Parathyroid adenoma (tissue), 2 donors: ENCODE data around the gene ARID3A.

Source experiments
- H2AFZ ChIP-seq: fragments of 300-600 bp; sonication (generic); one replicate; pipeline ENCODE4 v1.7.0; 2017; ENCODE audit warnings: antibody characterized with exemption, mild to moderate bottlenecking
- H3K27ac ChIP-seq: fragments of 300-600 bp; sonication (generic); one replicate; pipeline ENCODE4 v1.7.0; 2017
- H3K27me3 ChIP-seq: fragments of 300-600 bp; sonication (generic); one replicate; pipeline ENCODE4 v1.7.0; 2017; ENCODE audit warnings: low read length; ENCODE audit not compliant: control insufficient read depth, insufficient read depth
- H3K36me3 ChIP-seq: fragments of 300-600 bp; sonication (generic); one replicate; pipeline ENCODE4 v1.7.0; 2017; ENCODE audit warnings: low read length; ENCODE audit not compliant: control insufficient read depth, insufficient read depth
- H3K4me1 ChIP-seq: fragments of 300-600 bp; sonication (generic); one replicate; pipeline ENCODE4 v1.7.0; 2017; ENCODE audit warnings: control low read depth
- H3K4me2 ChIP-seq: fragments of 300-600 bp; sonication (generic); one replicate; pipeline ENCODE4 v1.7.0; 2017; ENCODE audit warnings: low read length
- H3K4me3 ChIP-seq: fragments of 300-600 bp; sonication (generic); one replicate; pipeline ENCODE4 v1.7.0; 2017; ENCODE audit warnings: low read depth, low read length
- H3K79me2 ChIP-seq: fragments of 300-600 bp; sonication (generic); one replicate; pipeline ENCODE4 v1.7.0; 2017; ENCODE audit warnings: control low read depth
- H3K9ac ChIP-seq: fragments of 300-600 bp; sonication (generic); one replicate; pipeline ENCODE4 v1.7.0; 2017; ENCODE audit warnings: mild to moderate bottlenecking
- H3K9me3 ChIP-seq: fragments of 300-600 bp; sonication (generic); one replicate; pipeline ENCODE4 v1.7.0; 2017; ENCODE audit warnings: low read length; ENCODE audit not compliant: control insufficient read depth
- TF ChIP-seq, protein P1 (sequence below): fragments of 300-600 bp; sonication (generic); IDR thresholded peaks from one replicate; pipeline ENCODE4 v1.7.0; 2017; ENCODE audit warnings: antibody characterized with exemption, mild to moderate bottlenecking
- donor health status: primary hyperparathyroidism.

Gene ARID3A

GRCh38 chr19:934197-934840, 8.5 kb downstream of the ARID3A start:
- Histone ChIP-seq H2AFZ (peak overlapping the region; percentile 67), H3K27ac (peak overlapping the region; percentile 93), H3K79me2 (peaks cover 20% of the 10 kb centered on the region), H3K9ac (no peak overlapping the region), H3K4me2 (peak overlapping the region; percentile 43), H3K4me1 (peaks cover 44% of the 10 kb centered on the region), H3K4me3 (peak overlapping the region; percentile 22), H3K36me3 (no peaks in the 10 kb centered on the region), H3K27me3 (no peaks in the 10 kb centered on the region), H3K9me3 (no peaks in the 10 kb centered on the region)
- TF ChIP-seq, protein P1, sequence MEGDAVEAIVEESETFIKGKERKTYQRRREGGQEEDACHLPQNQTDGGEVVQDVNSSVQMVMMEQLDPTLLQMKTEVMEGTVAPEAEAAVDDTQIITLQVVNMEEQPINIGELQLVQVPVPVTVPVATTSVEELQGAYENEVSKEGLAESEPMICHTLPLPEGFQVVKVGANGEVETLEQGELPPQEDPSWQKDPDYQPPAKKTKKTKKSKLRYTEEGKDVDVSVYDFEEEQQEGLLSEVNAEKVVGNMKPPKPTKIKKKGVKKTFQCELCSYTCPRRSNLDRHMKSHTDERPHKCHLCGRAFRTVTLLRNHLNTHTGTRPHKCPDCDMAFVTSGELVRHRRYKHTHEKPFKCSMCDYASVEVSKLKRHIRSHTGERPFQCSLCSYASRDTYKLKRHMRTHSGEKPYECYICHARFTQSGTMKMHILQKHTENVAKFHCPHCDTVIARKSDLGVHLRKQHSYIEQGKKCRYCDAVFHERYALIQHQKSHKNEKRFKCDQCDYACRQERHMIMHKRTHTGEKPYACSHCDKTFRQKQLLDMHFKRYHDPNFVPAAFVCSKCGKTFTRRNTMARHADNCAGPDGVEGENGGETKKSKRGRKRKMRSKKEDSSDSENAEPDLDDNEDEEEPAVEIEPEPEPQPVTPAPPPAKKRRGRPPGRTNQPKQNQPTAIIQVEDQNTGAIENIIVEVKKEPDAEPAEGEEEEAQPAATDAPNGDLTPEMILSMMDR = no peak

DNA sequence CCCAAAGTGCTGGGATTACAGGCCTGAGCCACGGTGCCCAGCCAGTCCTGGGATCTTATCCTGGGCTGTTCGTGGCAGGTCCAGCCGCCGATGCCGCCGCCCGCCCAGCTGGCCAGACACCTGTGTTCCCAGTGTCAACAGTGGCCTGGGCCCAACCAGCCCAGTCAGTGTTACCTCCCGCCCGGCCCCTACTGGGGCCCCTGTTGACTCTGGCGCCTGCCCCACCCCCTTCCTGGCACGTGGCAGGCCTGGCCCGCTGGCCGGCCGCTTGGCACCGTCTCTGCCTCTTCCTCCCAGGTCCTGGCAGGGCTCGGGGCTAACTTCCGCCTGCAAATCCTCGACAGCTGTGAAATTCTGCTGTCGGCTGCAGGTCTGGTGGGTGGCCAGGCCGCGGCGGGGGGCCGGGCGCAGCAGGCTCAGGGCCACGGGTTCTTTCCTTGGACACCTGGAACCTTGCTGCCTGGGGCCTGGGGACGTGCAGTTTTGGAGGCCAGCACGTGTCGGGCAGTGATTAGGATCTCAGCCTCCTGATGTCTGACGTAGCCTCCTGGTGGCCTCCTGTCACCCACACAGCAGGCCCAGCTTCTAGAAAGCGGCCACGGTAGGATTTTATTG, 9.1 kb downstream of the ARID3A start:
- Histone ChIP-seq H3K4me1 (peaks cover 44% of the 10 kb centered on the region), H3K27ac (peak overlapping the region; percentile 93), H3K36me3 (no peaks in the 10 kb centered on the region), H3K9me3 (no peaks in the 10 kb centered on the region), H3K27me3 (no peaks in the 10 kb centered on the region), H3K9ac (no peak overlapping the region), H3K4me2 (peak overlapping the region; percentile 43), H2AFZ (peak overlapping the region; percentile 67), H3K79me2 (peaks cover 27% of the 10 kb centered on the region), H3K4me3 (peak overlapping the region; percentile 22)
- TF ChIP-seq, protein P1 = no peak

GRCh38 chr19:936175-936546, 10.3 kb downstream of the ARID3A start:
- Histone ChIP-seq H3K27ac (no peak overlapping the region), H3K9me3 (no peaks in the 10 kb centered on the region), H3K36me3 (no peaks in the 10 kb centered on the region), H3K4me1 (peaks cover 42% of the 10 kb centered on the region), H2AFZ (no peak overlapping the region), H3K9ac (no peak overlapping the region), H3K27me3 (no peaks in the 10 kb centered on the region), H3K79me2 (peaks cover 29% of the 10 kb centered on the region), H3K4me2 (no peak overlapping the region), H3K4me3 (no peak overlapping the region)
- TF ChIP-seq, protein P1 = no peak

- H3K27ac ChIP-seq = no peak overlapping the region
- H3K4me3 ChIP-seq = no peak overlapping the region
- peaks cover 36% of the 10 kb centered on the region for H3K79me2 ChIP-seq
- H3K9ac ChIP-seq = no peak overlapping the region
- H2AFZ ChIP-seq = no peak overlapping the region
- no peaks in the 10 kb centered on the region for H3K36me3 ChIP-seq
- no peaks in the 10 kb centered on the region for H3K27me3 ChIP-seq
- peaks cover 43% of the 10 kb centered on the region for H3K4me1 ChIP-seq
- TF ChIP-seq, protein P1 = no peak
- H3K4me2 ChIP-seq = no peak overlapping the region
- no peaks in the 10 kb centered on the region for H3K9me3 ChIP-seq
Observed at GRCh38 chr19:937259-937694, 11.4 kb downstream of the ARID3A start.
